DOHH2 (cell line): ENCODE results near the gene COL12A1.

Experiments
- CTCF ChIP-seq: fragments of 200-600 bp; sonication (generic); IDR thresholded peaks from one replicate; pipeline ENCODE4 v1.5.1; 2014; ENCODE audit warnings: antibody characterized with exemption, mild to moderate bottlenecking, low read depth, low read length; ENCODE audit not compliant: poor library complexity, severe bottlenecking
- EZH2phosphoT487 ChIP-seq: fragments of 200-600 bp; sonication (generic); IDR thresholded peaks from 2 replicates; pipeline ENCODE4 v1.6.1; 2017; ENCODE audit warnings: borderline replicate concordance, mild to moderate bottlenecking, antibody characterized with exemption, low read length, moderate library complexity, mixed read lengths

- no peak for TF ChIP-seq CTCF
- TF ChIP-seq EZH2phosphoT487: no peak
Measured at GRCh38 chr6:75135876-75136275, 70.0 kb downstream of the COL12A1 start.
